ENCODE measurements around the gene USP53. TPM values are rescaled to one million over a fixed set of nuclear protein-coding genes. Genes with fewer than 3 reads are reported as not detected.

The USP53 gene
- total and polyA plus RNA-seq, 2 of the 13 experiments (the other 11 are each of a cell fraction or from before 2014, with no cell fraction given): 5.3 to 8.1 TPM

GRCh38 chr4:119212964-119213606, 572 bp downstream of the USP53 start (continued):
- TF ChIP-seq NRL (CRISPR knock-in tag; IDR thresholded peaks at IDR 0.05; ENCODE audit: borderline replicate concordance) (0 out of 2 replicates have a peak, but pooled peaks have one; percentile 33), BCLAF1 (IDR thresholded peaks at IDR 0.05) (no peak), ZNF441 (CRISPR knock-in tag; IDR thresholded peaks at IDR 0.05; ENCODE audit: borderline replicate concordance) (0 out of 2 replicates have a peak, but pooled peaks have one; percentile 42), FOXC1 (CRISPR knock-in tag; IDR thresholded peaks at IDR 0.05; ENCODE audit: borderline replicate concordance) (no peak; the same call in none of the 2 replicates), ZSCAN12 (CRISPR knock-in tag; IDR thresholded peaks at IDR 0.05) (no peak), TP53 (CRISPR knock-in tag; conservative IDR thresholded peaks at IDR 0.05) (0 out of 2 replicates have a peak, but pooled peaks have one; percentile 0), ONECUT2 (CRISPR knock-in tag; IDR thresholded peaks at IDR 0.05) (no peak), SMARCE1 (IDR thresholded peaks at IDR 0.05; ENCODE audit: borderline replicate concordance) (no peak), ATF1 (CRISPR knock-in tag; IDR thresholded peaks at IDR 0.05) (no peak), MAZ (IDR thresholded peaks at IDR 0.05; ENCODE audit: borderline replicate concordance, low read depth, low read length) (no peak), MAZ (CRISPR knock-in tag; IDR thresholded peaks at IDR 0.05; ENCODE audit: low read depth) (no peak), MIXL1 (CRISPR knock-in tag; IDR thresholded peaks at IDR 0.05) (no peak), GTF3A (CRISPR knock-in tag; conservative IDR thresholded peaks at IDR 0.05) (peak; percentile 54; the same call in 1 of the 2 replicates), REXO4 (CRISPR knock-in tag; IDR thresholded peaks at IDR 0.05; ENCODE audit: borderline replicate concordance) (no peak), HOXA3 (CRISPR knock-in tag; IDR thresholded peaks at IDR 0.05) (peak; percentile 6; the same call in 1 of the 2 replicates), POLR2AphosphoS2 (IDR thresholded peaks at IDR 0.05; ENCODE audit: low read depth, low read length) (no peak), KLF16 (CRISPR knock-in tag; IDR thresholded peaks at IDR 0.05) (no peak; a peak in 1 of 4 replicates), FUBP1 (CRISPR knock-in tag; IDR thresholded peaks at IDR 0.05; ENCODE audit: borderline replicate concordance) (no peak), ZNF776 (CRISPR knock-in tag; IDR thresholded peaks at IDR 0.05) (no peak), ZSCAN5A (CRISPR knock-in tag; IDR thresholded peaks at IDR 0.05; ENCODE audit: borderline replicate concordance) (no peak), ZNF557 (CRISPR knock-in tag; IDR thresholded peaks at IDR 0.05) (no peak), SIX4 (CRISPR knock-in tag; IDR thresholded peaks at IDR 0.05) (no peak), ATAD3A (CRISPR knock-in tag; IDR thresholded peaks at IDR 0.05) (no peak), ZNF775 (CRISPR knock-in tag; IDR thresholded peaks at IDR 0.05; ENCODE audit: borderline replicate concordance) (no peak), ZBTB20 (CRISPR knock-in tag; IDR thresholded peaks at IDR 0.05; ENCODE audit: borderline replicate concordance, low read depth) (no peak), RCOR2 (CRISPR knock-in tag; IDR thresholded peaks at IDR 0.05) (no peak), BCL6 (CRISPR knock-in tag; IDR thresholded peaks at IDR 0.05) (no peak)
